Adrenal gland (tissue), 5 donors: ENCODE measurements around the gene TUBA8.

Experiments used
- CTCF ChIP-seq, 6 experiments: fragments of 450-650 bp in 4 of 6; fragments of 200-600 bp in 2 of 6; sonication (generic) in 1 of 6; IDR thresholded peaks; 1 replicate in 5 of 6; 2 replicates in 1 of 6; pipeline versions ENCODE4 v1.5.1 to v1.8.0; 2016 to 2021; ENCODE audit warnings: antibody characterized with exemption in 6 of 6, mild to moderate bottlenecking in 2 of 6, moderate library complexity in 1 of 6
- POLR2A ChIP-seq, 2 donors: fragments of 450-650 bp; IDR thresholded peaks; one replicate each; pipeline ENCODE4 v1.6.1; 2017; ENCODE audit warnings: antibody characterized with exemption in 2 of 2, mild to moderate bottlenecking in 2 of 2, moderate library complexity in 1 of 2
- donor health status: DM: no; HTN: no; CAD: no.

GRCh38 chr22:18156878-18157713 lies 46.5 kb downstream of the TUBA8 start:
- TF ChIP-seq CTCF (IDR thresholded peaks at IDR 0.05) (peak; percentile 23 to 55 (median 48)), POLR2A (IDR thresholded peaks at IDR 0.05) (no peak)
